Tibial nerve (tissue), 4 donors: ENCODE measurements around the gene ANKRD22. TPM values are rescaled to one million over a fixed set of nuclear protein-coding genes. Genes with fewer than 3 reads are reported as not detected.

ENCODE experiments used
- DNase-seq, 2 donors: peaks; one replicate each; pipeline ENCODE4 v3.0.0-alpha.2; 2019; ENCODE audit warnings: low spot score in 2 of 2
- H3K27ac ChIP-seq, 4 donors: fragments of 200-600 bp; sonication (generic) in 3 of 4; one replicate each; pipeline ENCODE4 v1.5.1; 2017 to 2019; ENCODE audit warnings: mild to moderate bottlenecking in 1 of 4
- H3K27me3 ChIP-seq, 2 donors: fragments of 200-600 bp; sonication (generic) in 1 of 2; one replicate each; pipeline versions ENCODE4 v1.5.1 to v1.6.0; 2017 to 2019
- H3K36me3 ChIP-seq, 3 donors: fragments of 200-600 bp; sonication (generic); one replicate each; pipeline ENCODE4 v1.5.1; 2018 to 2019
- H3K4me1 ChIP-seq, 4 donors: fragments of 200-600 bp; sonication (generic) in 3 of 4; one replicate each; pipeline ENCODE4 v1.5.1; 2017 to 2019
- H3K4me3 ChIP-seq, 4 donors: fragments of 200-600 bp; sonication (generic) in 3 of 4; one replicate each; pipeline ENCODE4 v1.5.1; 2017 to 2019; ENCODE audit warnings: mild to moderate bottlenecking in 1 of 4, moderate library complexity in 1 of 4
- H3K9me3 ChIP-seq, 4 donors: fragments of 200-600 bp; sonication (generic) in 3 of 4; one replicate each; pipeline ENCODE4 v1.5.1; 2017 to 2019
- CTCF ChIP-seq, 5 experiments: fragments of 200-600 bp in 3 of 5; fragments of 450-650 bp in 2 of 5; sonication (generic) in 3 of 5; IDR thresholded peaks; one replicate each; pipeline ENCODE4 v1.5.1; 2016 to 2019; ENCODE audit warnings: antibody characterized with exemption in 5 of 5, mild to moderate bottlenecking in 3 of 5, moderate library complexity in 2 of 5
- EP300 ChIP-seq, 2 donors: sonication (generic); formaldehyde crosslinking; IDR thresholded peaks; one replicate each; pipeline ENCODE4 v1.6.1; 2017; ENCODE audit warnings: antibody characterized with exemption in 2 of 2, mild to moderate bottlenecking in 1 of 2
- POLR2A ChIP-seq, 2 donors: fragments of 450-650 bp; IDR thresholded peaks; one replicate each; pipeline ENCODE4 v1.6.1; 2017; ENCODE audit warnings: antibody characterized with exemption in 2 of 2, mild to moderate bottlenecking in 2 of 2, moderate library complexity in 2 of 2
- WGBS, 2 donors: methylation state at CpG; one replicate each; pipeline ENCODE4 v1.1.5; 2018; 5-methylcytosine and 5-hydroxymethylcytosine counted together
- total RNA-seq, 4 donors: library from RNA; depleted of rRNA; stranded (reverse); fragments of >200 nt; gene quantifications; one replicate each; pipeline ENCODE4 v1.1.0, GENCODE V29; 2016

Gene ANKRD22
- total RNA-seq, 4 donors from 2014 or later: not detected

GRCh38 chr10:88833156-88833555 lies 18.5 kb downstream of the ANKRD22 start:
- Histone ChIP-seq H3K27ac (no peak overlapping the region), H3K27me3 (no peaks in the 10 kb centered on the region), H3K4me1 (peaks cover 0 to 3% (median 0%) of the 10 kb centered on the region in 4 donors), H3K4me3 (no peak overlapping the region), H3K9me3 (no peaks in the 10 kb centered on the region), H3K36me3 (no peaks in the 10 kb centered on the region)
- no peak for DNase-seq
- TF ChIP-seq CTCF (IDR thresholded peaks at IDR 0.05) (no peak), EP300 (IDR thresholded peaks at IDR 0.05) (no peak), POLR2A (IDR thresholded peaks at IDR 0.05) (no peak)
- 88% methylated on average over 2 of the region's 2 CpGs for WGBS, 2 donors

- no peak for TF ChIP-seq CTCF (IDR thresholded peaks at IDR 0.05)
- TF ChIP-seq POLR2A (IDR thresholded peaks at IDR 0.05): no peak
- no peak for TF ChIP-seq EP300 (IDR thresholded peaks at IDR 0.05)
- no peaks in the 10 kb centered on the region for H3K36me3 ChIP-seq
- DNase-seq: no peak
- H3K27ac ChIP-seq: no peak overlapping the region
- no peak overlapping the region for H3K4me3 ChIP-seq
- H3K27me3 ChIP-seq: no peaks in the 10 kb centered on the region
- peaks cover 0 to 3% (median 0%) of the 10 kb centered on the region in 4 donors for H3K4me1 ChIP-seq
- H3K9me3 ChIP-seq: no peaks in the 10 kb centered on the region
These were observed 19.3 kb downstream of the ANKRD22 start for GRCh38 chr10:88832376-88832775.

- Histone ChIP-seq H3K27ac (no peak overlapping the region), H3K36me3 (no peaks in the 10 kb centered on the region), H3K27me3 (no peaks in the 10 kb centered on the region), H3K4me3 (no peak overlapping the region), H3K4me1 (peaks cover 0 to 3% (median 0%) of the 10 kb centered on the region in 4 donors), H3K9me3 (no peaks in the 10 kb centered on the region)
- no peak for TF ChIP-seq POLR2A (IDR thresholded peaks at IDR 0.05)
- no peak for TF ChIP-seq EP300 (IDR thresholded peaks at IDR 0.05)
- TF ChIP-seq CTCF (IDR thresholded peaks at IDR 0.05): no peak
- DNase-seq: no peak
- WGBS, 2 donors: 77 to 82% methylated on average over 8 of the region's 8 CpGs
These were observed 19.9 kb downstream of the ANKRD22 start for GRCh38 chr10:88831709-88832108.

- TF ChIP-seq CTCF (IDR thresholded peaks at IDR 0.05) (no peak), POLR2A (IDR thresholded peaks at IDR 0.05) (no peak), EP300 (IDR thresholded peaks at IDR 0.05) (no peak)
- Histone ChIP-seq H3K27me3 (no peaks in the 10 kb centered on the region), H3K27ac (no peak overlapping the region), H3K9me3 (no peaks in the 10 kb centered on the region), H3K4me1 (peaks cover 0 to 1% (median 0%) of the 10 kb centered on the region in 4 donors), H3K4me3 (no peak overlapping the region), H3K36me3 (no peaks in the 10 kb centered on the region)
- DNase-seq: no peak
- WGBS, 2 donors: 80 to 86% methylated on average over 9 of the region's 9 CpGs
These were observed 20.9 kb downstream of the ANKRD22 start for GRCh38 chr10:88830643-88831268.

- Histone ChIP-seq H3K27me3 (no peaks in the 10 kb centered on the region), H3K9me3 (no peaks in the 10 kb centered on the region), H3K27ac (no peak overlapping the region), H3K4me1 (no peaks in the 10 kb centered on the region), H3K4me3 (no peak overlapping the region), H3K36me3 (no peaks in the 10 kb centered on the region)
- no peak for DNase-seq
- TF ChIP-seq POLR2A (IDR thresholded peaks at IDR 0.05) (no peak), EP300 (IDR thresholded peaks at IDR 0.05) (no peak), CTCF (IDR thresholded peaks at IDR 0.05) (no peak)
- 30 to 32% methylated on average over 1 of the region's 1 CpG for WGBS, 2 donors
These were observed 23.3 kb downstream of the ANKRD22 start for GRCh38 chr10:88828310-88828709.
